ENCODE measurements around the gene S100A16. TPM values are rescaled to one million over a fixed set of nuclear protein-coding genes. Genes with fewer than 3 reads are reported as not detected.
"Not testable (repeated sequence)": the region's sequence is repeated elsewhere in the genome, so short reads cannot be mapped to it uniquely, and the experiment has no call there.

Gene S100A16
- total RNA-seq, 2 experiments from 2014 or later = not detected

DNA sequence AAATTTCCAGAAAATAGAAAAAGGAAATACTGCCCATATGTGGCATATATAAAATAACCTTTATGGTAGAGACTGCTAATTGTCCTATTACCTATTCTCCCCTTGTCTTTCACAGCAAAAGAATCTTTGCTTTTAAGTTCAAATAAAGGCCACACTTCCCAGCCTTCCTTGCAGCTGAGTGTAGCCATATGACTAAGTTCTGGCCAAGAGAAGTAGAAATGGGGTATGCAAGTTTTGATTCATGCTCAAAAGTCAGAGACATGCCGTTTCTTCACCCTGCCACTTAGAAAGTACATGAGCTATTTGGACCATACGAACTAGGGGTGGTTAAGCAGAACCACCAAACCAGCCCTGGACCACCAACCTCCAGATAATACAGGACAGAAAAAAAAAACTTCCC is 29.0 kb downstream of the S100A16 start:
- intact Hi-C loops (cut with micrococcal nuclease; ENCODE audit: unreplicated experiment) = no loop called here
- H3K27ac ChIP-seq (ENCODE audit: low read depth, low read length, poor library complexity, severe bottlenecking) = no peak overlapping the region
- no peaks in the 10 kb centered on the region for H3K9me3 ChIP-seq (ENCODE audit: low read length)
- POLR2A ChIA-PET = no interaction called here
- DNase-seq (ENCODE audit: low spot score) = no peak
- BruUV-seq (replicated peaks) = no TSS peak
- H4K20me1 ChIP-seq (ENCODE audit: insufficient read depth, low read length) = no peaks in the 10 kb centered on the region
- no peak for TF ChIP-seq EZH2phosphoT487 (IDR thresholded peaks at IDR 0.05; ENCODE audit: borderline replicate concordance, low read depth, low read length)
- TF ChIP-seq, protein P1, sequence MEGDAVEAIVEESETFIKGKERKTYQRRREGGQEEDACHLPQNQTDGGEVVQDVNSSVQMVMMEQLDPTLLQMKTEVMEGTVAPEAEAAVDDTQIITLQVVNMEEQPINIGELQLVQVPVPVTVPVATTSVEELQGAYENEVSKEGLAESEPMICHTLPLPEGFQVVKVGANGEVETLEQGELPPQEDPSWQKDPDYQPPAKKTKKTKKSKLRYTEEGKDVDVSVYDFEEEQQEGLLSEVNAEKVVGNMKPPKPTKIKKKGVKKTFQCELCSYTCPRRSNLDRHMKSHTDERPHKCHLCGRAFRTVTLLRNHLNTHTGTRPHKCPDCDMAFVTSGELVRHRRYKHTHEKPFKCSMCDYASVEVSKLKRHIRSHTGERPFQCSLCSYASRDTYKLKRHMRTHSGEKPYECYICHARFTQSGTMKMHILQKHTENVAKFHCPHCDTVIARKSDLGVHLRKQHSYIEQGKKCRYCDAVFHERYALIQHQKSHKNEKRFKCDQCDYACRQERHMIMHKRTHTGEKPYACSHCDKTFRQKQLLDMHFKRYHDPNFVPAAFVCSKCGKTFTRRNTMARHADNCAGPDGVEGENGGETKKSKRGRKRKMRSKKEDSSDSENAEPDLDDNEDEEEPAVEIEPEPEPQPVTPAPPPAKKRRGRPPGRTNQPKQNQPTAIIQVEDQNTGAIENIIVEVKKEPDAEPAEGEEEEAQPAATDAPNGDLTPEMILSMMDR (conservative IDR thresholded peaks at IDR 0.05; ENCODE audit: low read length) = no peak
- H3K4me3 ChIP-seq (ENCODE audit: low read depth, low read length, poor library complexity, severe bottlenecking) = no peak overlapping the region
- no peaks in the 10 kb centered on the region for H3K36me3 ChIP-seq (ENCODE audit: insufficient read depth, low read length)
- no peaks in the 10 kb centered on the region for H3K4me1 ChIP-seq (ENCODE audit: insufficient read depth, low read length, poor library complexity, severe bottlenecking)
- CTCF ChIA-PET (ENCODE audit: unreplicated experiment) = no interaction called here
- no peaks in the 10 kb centered on the region for H3K79me2 ChIP-seq (ENCODE audit: insufficient read depth, low read depth, low read length)
- H3K4me2 ChIP-seq (ENCODE audit: low read length) = no peak overlapping the region
- H3K9me2 ChIP-seq (ENCODE audit: insufficient read depth, low read length) = no peaks in the 10 kb centered on the region
- no peak overlapping the region for H2AFZ ChIP-seq (ENCODE audit: low read length)

DNA sequence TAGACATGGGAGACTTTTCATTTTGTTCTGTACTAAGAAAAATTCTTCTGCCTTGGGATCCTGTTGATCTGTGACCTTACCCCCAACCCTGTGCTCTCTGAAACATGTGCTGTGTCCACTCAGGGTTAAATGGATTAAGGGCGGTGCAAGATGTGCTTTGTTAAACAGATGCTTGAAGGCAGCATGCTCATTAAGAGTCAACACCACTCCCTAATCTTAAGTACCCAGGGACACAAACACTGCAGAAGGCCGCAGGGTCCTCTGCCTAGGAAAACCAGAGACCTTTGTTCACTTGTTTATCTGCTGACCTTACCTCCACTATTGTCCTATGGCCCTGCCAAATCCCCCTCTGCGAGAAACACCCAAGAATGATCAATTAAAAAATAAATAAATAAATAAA is 29.4 kb downstream of the S100A16 start:
- H3K79me2 ChIP-seq (ENCODE audit: insufficient read depth, low read depth, low read length); H3K4me2 ChIP-seq (ENCODE audit: low read length); H3K36me3 ChIP-seq (ENCODE audit: insufficient read depth, low read length); H3K9me2 ChIP-seq (ENCODE audit: insufficient read depth, low read length); intact Hi-C loops (cut with micrococcal nuclease; ENCODE audit: unreplicated experiment); H2AFZ ChIP-seq (ENCODE audit: low read length); H3K27ac ChIP-seq (ENCODE audit: low read depth, low read length, poor library complexity, severe bottlenecking); H4K20me1 ChIP-seq (ENCODE audit: insufficient read depth, low read length); H3K4me3 ChIP-seq (ENCODE audit: low read depth, low read length, poor library complexity, severe bottlenecking); BruUV-seq (replicated peaks); CTCF ChIA-PET (ENCODE audit: unreplicated experiment); DNase-seq (ENCODE audit: low spot score); H3K4me1 ChIP-seq (ENCODE audit: insufficient read depth, low read length, poor library complexity, severe bottlenecking); H3K9me3 ChIP-seq (ENCODE audit: low read length); POLR2A ChIA-PET: not testable (repeated sequence)

DNA sequence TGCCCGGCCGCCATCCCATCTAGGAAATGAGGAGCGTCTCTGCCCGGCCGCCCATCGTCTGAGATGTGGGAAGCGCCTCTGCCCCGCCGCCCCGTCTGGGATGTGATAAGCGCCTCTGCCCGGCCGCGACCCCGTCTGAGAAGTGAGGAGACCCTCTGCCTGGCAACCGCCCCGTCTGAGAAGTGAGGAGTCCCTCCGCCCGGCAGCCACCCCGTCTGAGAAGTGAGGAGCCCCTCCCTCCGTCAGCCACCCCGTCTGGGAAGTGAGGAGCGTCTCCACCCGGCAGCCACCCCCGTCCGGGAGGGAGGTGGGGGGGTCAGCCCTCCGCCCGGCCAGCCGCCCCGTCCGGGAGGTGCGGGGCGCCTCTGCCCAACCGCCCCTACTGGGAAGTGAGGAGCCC is 30.1 kb downstream of the S100A16 start:
- H3K79me2 ChIP-seq (ENCODE audit: insufficient read depth, low read depth, low read length); H3K4me2 ChIP-seq (ENCODE audit: low read length); H3K9me2 ChIP-seq (ENCODE audit: insufficient read depth, low read length); H3K27ac ChIP-seq (ENCODE audit: low read depth, low read length, poor library complexity, severe bottlenecking); DNase-seq (ENCODE audit: low spot score); H2AFZ ChIP-seq (ENCODE audit: low read length); H3K9me3 ChIP-seq (ENCODE audit: low read length); H3K4me3 ChIP-seq (ENCODE audit: low read depth, low read length, poor library complexity, severe bottlenecking); BruUV-seq (replicated peaks); intact Hi-C loops (cut with micrococcal nuclease; ENCODE audit: unreplicated experiment); H3K36me3 ChIP-seq (ENCODE audit: insufficient read depth, low read length); H4K20me1 ChIP-seq (ENCODE audit: insufficient read depth, low read length); POLR2A ChIA-PET; H3K4me1 ChIP-seq (ENCODE audit: insufficient read depth, low read length, poor library complexity, severe bottlenecking); CTCF ChIA-PET (ENCODE audit: unreplicated experiment): not testable (repeated sequence)

DNA sequence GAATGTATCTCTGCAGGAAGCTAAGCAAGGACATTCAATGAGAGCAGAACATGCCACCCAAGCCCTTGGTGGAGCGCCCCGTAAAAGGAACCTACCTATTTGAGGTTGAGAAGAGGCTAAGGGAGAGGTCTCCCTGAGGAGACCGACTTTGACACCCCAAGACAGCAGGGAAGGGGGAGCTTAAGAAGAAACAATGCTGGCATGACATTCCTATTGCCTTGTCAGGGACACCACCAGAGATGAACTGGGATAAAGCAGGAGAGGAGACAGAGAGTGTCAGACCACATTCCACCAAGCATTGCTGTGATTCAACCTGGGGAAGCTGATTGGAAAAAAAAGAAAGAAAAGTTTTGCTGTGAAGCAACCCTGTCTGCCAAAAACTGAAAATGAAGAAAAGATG is 34.0 kb downstream of the S100A16 start:
- no peak overlapping the region for H2AFZ ChIP-seq (ENCODE audit: low read length)
- no peaks in the 10 kb centered on the region for H3K9me2 ChIP-seq (ENCODE audit: insufficient read depth, low read length)
- no peak overlapping the region for H3K4me2 ChIP-seq (ENCODE audit: low read length)
- no peak for DNase-seq (ENCODE audit: low spot score)
- H3K27ac ChIP-seq (ENCODE audit: low read depth, low read length, poor library complexity, severe bottlenecking) = no peak overlapping the region
- H3K4me3 ChIP-seq (ENCODE audit: low read depth, low read length, poor library complexity, severe bottlenecking) = no peak overlapping the region
- intact Hi-C loops (cut with micrococcal nuclease; ENCODE audit: unreplicated experiment) = no loop called here
- H3K36me3 ChIP-seq (ENCODE audit: insufficient read depth, low read length) = no peaks in the 10 kb centered on the region
- H3K4me1 ChIP-seq (ENCODE audit: insufficient read depth, low read length, poor library complexity, severe bottlenecking) = no peaks in the 10 kb centered on the region
- BruUV-seq (replicated peaks) = no TSS peak
- TF ChIP-seq, protein P1 (conservative IDR thresholded peaks at IDR 0.05; ENCODE audit: low read length) = no peak
- ChIA-PET POLR2A (interaction anchor here (2.1 kb wide), 1 partner anchor 21 kb away, joined by 4 read pairs; no protein-coding TSS in a partner anchor), CTCF (ENCODE audit: unreplicated experiment) (no interaction called here)
- H3K79me2 ChIP-seq (ENCODE audit: insufficient read depth, low read depth, low read length) = no peaks in the 10 kb centered on the region
- no peaks in the 10 kb centered on the region for H3K9me3 ChIP-seq (ENCODE audit: low read length)
- no peaks in the 10 kb centered on the region for H4K20me1 ChIP-seq (ENCODE audit: insufficient read depth, low read length)
